Superior temporal gyrus (tissue), 1 donor: ENCODE measurements around the gene CBLC.

Source experiments
- DNase-seq: peaks from one replicate; pipeline ENCODE4 v3.0.0-alpha.2; 2016; ENCODE audit errors: extremely low spot score

The CBLC gene

DNA sequence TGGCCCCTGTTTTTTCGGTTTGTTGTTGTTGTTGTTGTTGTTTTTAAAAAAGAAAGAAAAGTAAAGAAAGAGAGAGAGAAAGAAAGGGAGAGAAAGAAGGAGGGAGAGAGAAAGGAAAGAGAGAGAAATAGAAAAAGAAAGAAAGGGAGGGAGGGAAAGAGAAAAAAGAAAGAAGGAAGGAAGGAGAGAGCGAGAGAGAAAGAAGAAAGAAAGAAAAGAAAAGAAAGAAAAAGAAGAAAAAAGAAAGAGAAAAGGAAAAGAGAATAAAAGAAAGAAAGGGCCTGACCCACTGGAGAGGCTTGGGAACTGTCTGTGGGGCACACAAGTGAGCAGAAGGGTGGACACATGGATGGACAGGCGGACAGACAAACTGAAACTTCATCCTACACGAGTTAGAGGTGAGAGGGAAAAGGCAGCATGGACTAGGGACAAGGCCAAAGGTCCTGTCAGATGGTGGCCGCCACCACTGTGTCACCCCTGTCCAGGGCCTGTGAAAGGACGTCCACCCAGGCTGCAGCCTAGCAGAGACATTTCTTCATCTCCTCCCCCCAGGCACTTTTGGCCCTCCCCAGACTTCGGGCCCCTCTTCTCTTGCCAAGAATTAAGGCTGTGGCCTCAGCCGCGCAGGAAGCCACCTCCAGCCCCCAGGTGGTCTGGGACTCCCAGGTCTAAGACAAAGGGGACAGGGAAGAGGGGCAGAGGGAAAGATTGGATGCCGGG is 22.1 kb downstream of the CBLC start:
- DNase-seq, result no peak

- peak; percentile 59 for DNase-seq
Measured at GRCh38 chr19:44800461-44800860, 22.8 kb downstream of the CBLC start.

GRCh38 chr19:44803442-44804428 is 26.0 kb downstream of the CBLC start:
- DNase-seq, result no peak

DNA sequence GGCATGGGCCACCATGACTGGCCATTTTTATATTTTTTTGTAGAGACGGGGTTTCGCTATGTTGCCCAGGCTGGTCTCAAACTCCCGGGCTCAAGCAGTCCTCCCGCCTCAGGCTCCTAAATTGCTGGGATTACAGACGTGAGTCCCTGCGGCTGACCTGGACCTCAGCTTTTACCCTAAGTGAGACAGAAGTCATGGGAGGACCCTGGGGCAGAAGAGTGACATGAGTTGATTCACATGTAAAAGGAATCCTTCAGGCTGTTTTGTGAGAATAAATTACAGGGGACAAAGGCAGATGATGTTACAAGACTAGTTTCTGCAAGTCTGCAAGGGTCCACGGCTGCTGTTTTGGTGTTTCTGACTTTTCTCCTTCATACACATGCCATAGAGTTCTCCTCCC is 28.6 kb downstream of the CBLC start:
- no peak for DNase-seq

GRCh38 chr19:44807162-44807561 is 29.5 kb downstream of the CBLC start:
- DNase-seq, result no peak

- DNase-seq, result peak; percentile 14
Measured at GRCh38 chr19:44807652-44808462, 30.2 kb downstream of the CBLC start.

- no peak for DNase-seq
Measured at GRCh38 chr19:44808463-44809371, 31.0 kb downstream of the CBLC start, which contains the start of gene BCAM. TSS of gene BCAM (plus strand) at chr19:44809103. CDS start at chr19:44809125, 22 bp downstream.

DNA sequence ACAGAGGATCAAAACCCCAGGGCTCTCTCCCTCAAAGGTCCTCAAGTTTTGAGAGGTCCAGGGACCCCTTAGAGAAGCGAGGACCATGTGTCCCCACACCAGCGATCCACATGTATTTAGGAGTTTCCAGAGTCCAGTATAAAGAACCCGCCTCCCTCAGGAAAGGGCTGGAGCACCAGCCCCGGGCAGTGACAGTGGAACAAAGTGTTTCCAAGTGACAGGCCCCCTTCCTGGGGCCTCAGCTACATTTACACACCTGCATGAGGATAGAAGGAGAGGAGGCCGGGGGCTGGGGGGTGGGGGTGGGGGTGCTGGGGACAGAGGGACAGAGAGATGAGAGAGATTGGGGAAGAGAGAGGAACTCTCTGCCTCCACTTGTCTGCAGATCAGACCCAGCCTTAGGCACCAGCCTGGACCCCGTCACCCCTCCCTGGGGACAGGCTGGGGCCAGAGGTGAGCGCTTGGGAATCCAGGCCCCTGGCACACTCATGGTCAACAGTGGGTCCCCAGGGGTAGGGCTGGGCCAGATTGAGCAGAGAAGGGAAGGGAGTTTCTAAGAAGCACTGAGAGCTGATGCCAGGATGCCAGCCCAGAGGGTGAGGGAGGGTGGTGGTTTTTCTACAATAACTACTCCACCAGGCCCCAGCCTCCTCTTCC is 32.0 kb downstream of the CBLC start:
- DNase-seq, result no peak

- no peak for DNase-seq
Measured at GRCh38 chr19:44810234-44811121, 32.8 kb downstream of the CBLC start.

DNA sequence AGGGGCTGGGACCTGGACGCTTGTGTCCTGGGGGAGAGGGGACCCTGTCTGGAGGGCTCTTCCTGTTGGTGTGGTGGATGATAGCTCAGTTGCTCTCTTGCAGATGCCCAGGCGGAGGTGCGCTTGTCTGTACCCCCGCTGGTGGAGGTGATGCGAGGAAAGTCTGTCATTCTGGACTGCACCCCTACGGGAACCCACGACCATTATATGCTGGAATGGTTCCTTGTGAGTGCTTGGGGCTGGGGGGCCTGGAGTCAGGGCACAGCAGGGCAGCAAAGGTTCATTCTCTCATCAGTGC is 33.4 kb downstream of the CBLC start:
- no peak for DNase-seq

DNA sequence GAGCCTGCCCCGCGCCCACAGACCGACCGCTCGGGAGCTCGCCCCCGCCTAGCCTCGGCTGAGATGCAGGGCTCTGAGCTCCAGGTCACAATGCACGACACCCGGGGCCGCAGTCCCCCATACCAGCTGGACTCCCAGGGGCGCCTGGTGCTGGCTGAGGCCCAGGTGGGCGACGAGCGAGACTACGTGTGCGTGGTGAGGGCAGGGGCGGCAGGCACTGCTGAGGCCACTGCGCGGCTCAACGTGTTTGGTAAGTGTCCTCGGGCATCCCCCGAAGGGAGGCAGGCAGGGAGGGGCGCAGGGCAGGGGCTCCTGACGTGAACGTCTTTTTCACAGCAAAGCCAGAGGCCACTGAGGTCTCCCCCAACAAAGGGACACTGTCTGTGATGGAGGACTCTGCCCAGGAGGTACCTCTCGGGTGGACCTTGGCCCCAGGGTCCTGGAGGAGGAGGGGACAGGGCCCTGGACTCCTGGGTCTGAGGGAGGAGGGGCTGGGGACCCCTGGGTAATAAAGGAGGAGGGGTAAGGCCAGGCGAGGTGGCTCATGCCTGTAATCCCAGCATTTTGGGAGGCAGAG is 34.5 kb downstream of the CBLC start:
- DNase-seq, result no peak

- no peak for DNase-seq
Measured at GRCh38 chr19:44813070-44813840, 35.6 kb downstream of the CBLC start.

GRCh38 chr19:44813841-44814470 is 36.3 kb downstream of the CBLC start:
- no peak for DNase-seq

DNA sequence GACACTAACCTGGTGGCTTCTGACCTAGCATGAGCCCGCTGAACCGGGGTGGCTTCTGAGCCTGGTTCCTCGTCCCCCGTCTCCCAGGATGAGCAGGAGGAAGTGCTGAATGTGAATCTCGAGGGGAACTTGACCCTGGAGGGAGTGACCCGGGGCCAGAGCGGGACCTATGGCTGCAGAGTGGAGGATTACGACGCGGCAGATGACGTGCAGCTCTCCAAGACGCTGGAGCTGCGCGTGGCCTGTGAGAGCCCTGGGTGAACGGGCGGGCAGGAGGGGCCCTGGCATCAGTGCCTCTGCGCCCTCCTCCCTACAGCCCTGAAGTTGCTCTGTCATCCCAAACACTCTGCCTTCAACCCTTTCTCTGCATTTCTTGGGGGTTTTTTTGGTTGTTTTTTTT is 36.8 kb downstream of the CBLC start:
- DNase-seq, result no peak

- DNase-seq, result no peak
Measured at GRCh38 chr19:44816301-44816700, 38.6 kb downstream of the CBLC start.

DNA sequence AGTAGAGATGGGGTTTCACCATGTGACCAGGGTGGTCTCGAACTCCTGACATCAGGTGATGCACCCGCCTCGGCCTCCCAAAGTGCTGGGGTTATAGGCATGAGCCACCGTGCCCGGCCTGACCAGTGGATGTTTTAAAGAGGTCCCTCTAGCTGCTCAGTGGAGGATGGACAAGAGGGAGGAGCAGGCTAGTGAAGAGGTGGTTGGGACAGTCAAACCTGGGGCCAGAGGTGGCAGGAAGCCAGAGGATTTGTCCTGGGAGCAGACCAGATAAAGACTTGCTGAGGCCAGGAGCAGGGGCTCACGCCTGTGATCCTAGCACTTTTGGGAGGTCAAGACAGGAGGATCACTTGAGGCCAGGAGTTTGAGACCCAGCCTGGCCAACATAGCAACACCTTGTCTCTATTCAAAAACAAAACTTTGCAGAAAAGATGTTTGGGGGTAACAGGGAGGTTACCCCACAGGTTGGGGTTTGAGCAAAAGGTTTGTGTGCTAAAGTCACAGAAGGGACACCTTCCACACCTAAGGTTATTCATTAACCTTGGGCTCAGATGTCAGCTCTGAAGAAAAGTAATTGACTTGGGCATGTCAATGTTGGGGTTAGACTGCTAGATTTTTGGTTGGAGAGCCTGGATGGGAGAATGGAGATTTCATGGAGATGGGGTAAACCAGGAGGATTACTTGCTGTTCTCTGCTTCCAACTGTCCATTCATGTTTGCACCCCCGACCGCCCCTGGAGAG is 40.2 kb downstream of the CBLC start:
- no peak for DNase-seq

DNA sequence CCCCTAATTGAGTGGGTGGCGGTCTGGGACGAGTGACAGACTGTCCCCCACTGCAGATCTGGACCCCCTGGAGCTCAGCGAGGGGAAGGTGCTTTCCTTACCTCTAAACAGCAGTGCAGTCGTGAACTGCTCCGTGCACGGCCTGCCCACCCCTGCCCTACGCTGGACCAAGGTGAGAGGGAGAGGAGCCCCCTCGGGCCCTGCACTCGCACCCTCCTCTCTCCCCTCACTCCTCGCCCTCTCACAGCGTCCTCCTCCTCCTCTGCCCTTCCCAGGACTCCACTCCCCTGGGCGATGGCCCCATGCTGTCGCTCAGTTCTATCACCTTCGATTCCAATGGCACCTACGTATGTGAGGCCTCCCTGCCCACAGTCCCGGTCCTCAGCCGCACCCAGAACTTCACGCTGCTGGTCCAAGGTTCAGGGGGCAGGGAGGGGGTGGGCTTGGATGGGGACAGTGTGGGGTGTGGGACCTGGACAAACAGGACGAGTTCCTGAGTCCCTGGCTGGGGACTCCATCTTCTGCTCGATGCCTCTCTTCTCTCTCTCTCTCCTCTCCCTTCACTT is 40.9 kb downstream of the CBLC start:
- DNase-seq, result no peak
